ENCODE data around the gene SPEF1. TPM values are rescaled to one million over a fixed set of nuclear protein-coding genes. Genes with fewer than 3 reads are reported as not detected.
A peak's percentile ranks its signal among the peaks of the same experiment; 100 is the strongest.

The SPEF1 gene
- total and polyA plus RNA-seq, 2 of the 13 experiments (the other 11 are each of a cell fraction or from before 2014, with no cell fraction given), result 0.11 to 0.27 TPM

- TF ChIP-seq ZBTB43 (CRISPR knock-in tag; conservative IDR thresholded peaks at IDR 0.05) (no peak), TCF7 (IDR thresholded peaks at IDR 0.05; ENCODE audit: low read depth) (no peak), ZNF280B (CRISPR knock-in tag; IDR thresholded peaks at IDR 0.05; ENCODE audit: borderline replicate concordance) (0 out of 2 replicates have a peak, but pooled peaks have one; percentile 70), CREB3 (CRISPR knock-in tag; IDR thresholded peaks at IDR 0.05) (no peak), FOXP4 (CRISPR knock-in tag; IDR thresholded peaks at IDR 0.05) (peak; percentile 62; the same call in 1 of the 2 replicates), ZNF761 (CRISPR knock-in tag; conservative IDR thresholded peaks at IDR 0.05) (no peak), ZNF281 (CRISPR knock-in tag; IDR thresholded peaks at IDR 0.05; ENCODE audit: borderline replicate concordance) (peak; percentile 8; the same call in 1 of the 2 replicates), KLF11 (CRISPR knock-in tag; IDR thresholded peaks at IDR 0.05) (0 out of 2 replicates have a peak, but pooled peaks have one; percentile 49), HNRNPUL1 (IDR thresholded peaks at IDR 0.05; ENCODE audit: low read depth, low read length) (no peak), NFATC3 (CRISPR knock-in tag; IDR thresholded peaks at IDR 0.05) (peak; percentile 69; the same call in 1 of the 2 replicates), SMARCE1 (IDR thresholded peaks at IDR 0.05; ENCODE audit: borderline replicate concordance) (no peak), ZNF343 (CRISPR knock-in tag; IDR thresholded peaks at IDR 0.05) (peak; percentile 90; the same call in 1 of the 2 replicates), ZNF20 (CRISPR knock-in tag; IDR thresholded peaks at IDR 0.05) (no peak), GPN1 (CRISPR knock-in tag; IDR thresholded peaks at IDR 0.05; ENCODE audit: borderline replicate concordance) (peak; percentile 56; the same call in 1 of the 2 replicates), IRF9 (CRISPR knock-in tag; IDR thresholded peaks at IDR 0.05; ENCODE audit: borderline replicate concordance) (no peak; the same call in 1 of the 2 replicates), ZNF335 (CRISPR knock-in tag; IDR thresholded peaks at IDR 0.05) (peak; percentile 77)
These were observed 37.2 kb upstream of the SPEF1 start (continued) for GRCh38 chr20:3818155-3819151.
